ENCODE data around the gene ANKRD30BL.
A peak's percentile ranks its signal among the peaks of the same experiment; 100 is the strongest.
"Not testable (repeated sequence)": the region's sequence is repeated elsewhere in the genome, so short reads cannot be mapped to it uniquely, and the experiment has no call there.

The ANKRD30BL gene

GRCh38 chr2:132161161-132162124, at the start of gene ANKRD30BL:
ANKRD30BL (minus strand) TSS chr2:132161952; CDS start chr2:132161705, 247 bp downstream.
- DNase-seq (ENCODE audit: low read depth in 1 of 2, low spot score in 1 of 2), result not testable (repeated sequence)

GRCh38 chr2:132202866-132203265, 41.1 kb upstream of the ANKRD30BL start:
- not testable (repeated sequence) for DNase-seq (ENCODE audit: low read depth in 1 of 2, low spot score in 1 of 2)

- not testable (repeated sequence) for DNase-seq (ENCODE audit: low read depth in 1 of 2, low spot score in 1 of 2)
Observed at GRCh38 chr2:132192854-132193253, 31.1 kb upstream of the ANKRD30BL start.

- not testable (repeated sequence) for DNase-seq (ENCODE audit: low read depth in 1 of 2, low spot score in 1 of 2)
Observed at GRCh38 chr2:132167100-132167499, 5.3 kb upstream of the ANKRD30BL start.

- not testable (repeated sequence) for DNase-seq (ENCODE audit: low read depth in 1 of 2, low spot score in 1 of 2)
Observed at GRCh38 chr2:132162125-132162660, 441 bp upstream of the ANKRD30BL start.

GRCh38 chr2:132146774-132147173, 15.0 kb downstream of the ANKRD30BL start:
- peak in 1 of 2 donors; percentile 9 for DNase-seq (ENCODE audit: low read depth in 1 of 2, low spot score in 1 of 2)
